Lung (tissue), 12 donors: Measurements from ENCODE around the gene ID1. TPM values are rescaled to one million over a fixed set of nuclear protein-coding genes. Genes with fewer than 3 reads are reported as not detected.

Experiments
- ATAC-seq: fragments of 200-7000 bp; cut with Tn5 transposase; one replicate; pipeline ENCODE4 v1.9.1; 2020; ENCODE audit warnings: moderate number of reproducible peaks; ENCODE audit not compliant: insufficient read depth, low FRiP score
- DNase-seq, 3 donors: peaks; one replicate each; pipeline ENCODE4 v3.0.0-alpha.2; 2013 to 2017
- H3K27ac ChIP-seq, 2 donors: one replicate each; pipeline ENCODE4 v1.5.1; 2013; ENCODE audit warnings: mild to moderate bottlenecking in 2 of 2, moderate library complexity in 2 of 2, control low read depth in 1 of 2, inconsistent platforms in 1 of 2, low read depth in 1 of 2, low read length in 1 of 2
- H3K27me3 ChIP-seq, 3 donors: one replicate each; pipeline ENCODE4 v1.5.1; 2013; ENCODE audit warnings: low read length in 2 of 3; ENCODE audit not compliant: control insufficient read depth in 3 of 3, insufficient read depth in 3 of 3
- H3K36me3 ChIP-seq, 4 donors: one replicate each; pipeline ENCODE4 v1.5.1; 2013; ENCODE audit warnings: low read length in 4 of 4, mild to moderate bottlenecking in 1 of 4, moderate library complexity in 1 of 4; ENCODE audit not compliant: control insufficient read depth in 4 of 4, insufficient read depth in 4 of 4
- H3K4me1 ChIP-seq, 5 donors: one replicate each; pipeline ENCODE4 v1.5.1; 2013; ENCODE audit warnings: low read length in 5 of 5, mild to moderate bottlenecking in 2 of 5, moderate library complexity in 1 of 5; ENCODE audit not compliant: control insufficient read depth in 5 of 5, insufficient read depth in 5 of 5
- H3K4me3 ChIP-seq: one replicate; pipeline ENCODE4 v1.5.1; 2013; ENCODE audit warnings: mild to moderate bottlenecking, control low read depth, moderate library complexity
- H3K9ac ChIP-seq, 2 donors: one replicate each; pipeline ENCODE4 v1.5.1; 2013; ENCODE audit warnings: low read length in 2 of 2, control low read depth in 1 of 2; ENCODE audit not compliant: insufficient read depth in 1 of 2
- H3K9me3 ChIP-seq, 4 donors: one replicate each; pipeline ENCODE4 v1.5.1; 2013; ENCODE audit warnings: low read length in 3 of 4, mild to moderate bottlenecking in 1 of 4, moderate library complexity in 1 of 4; ENCODE audit not compliant: control insufficient read depth in 4 of 4, insufficient read depth in 3 of 4
- WGBS, 2 donors: extraction: QIAGEN DNeasy Blood & Tissue Kit; methylation state at CpG; one replicate each; pipeline ENCODE4 v1.1.7; 2013; 5-methylcytosine and 5-hydroxymethylcytosine counted together
- polyA plus RNA-seq, 2 donors: library from polyadenylated mRNA; stranded (reverse); fragments of 200-250 nt; gene quantifications; one replicate each; pipeline ENCODE4 v1.2.1, GENCODE V29; 2013
- total RNA-seq, 2 donors: library from RNA; depleted of rRNA in 1 of 2; stranded (reverse); fragments of >200 nt in 1 of 2; gene quantifications; one replicate each; pipeline ENCODE4 v1.2.1, GENCODE V29; 2014 to 2021
- TF ChIP-seq, protein P1 (sequence below): IDR thresholded peaks from 2 replicates; pipeline ENCODE4 v1.5.1; 2012; ENCODE audit warnings: mild to moderate bottlenecking; ENCODE audit errors: control extremely low read depth, extremely low read depth
- donor health status: control.
- donor health status: control.
- donor health status: Bipolar disorder and iron deficiency.
- donor health status: healthy.
- donor health status: DM: yes; HTN: yes; CAD: no.

ID1 gene
- total and polyA plus RNA-seq, 4 donors: 251 to 824 (median 344) TPM

DNA sequence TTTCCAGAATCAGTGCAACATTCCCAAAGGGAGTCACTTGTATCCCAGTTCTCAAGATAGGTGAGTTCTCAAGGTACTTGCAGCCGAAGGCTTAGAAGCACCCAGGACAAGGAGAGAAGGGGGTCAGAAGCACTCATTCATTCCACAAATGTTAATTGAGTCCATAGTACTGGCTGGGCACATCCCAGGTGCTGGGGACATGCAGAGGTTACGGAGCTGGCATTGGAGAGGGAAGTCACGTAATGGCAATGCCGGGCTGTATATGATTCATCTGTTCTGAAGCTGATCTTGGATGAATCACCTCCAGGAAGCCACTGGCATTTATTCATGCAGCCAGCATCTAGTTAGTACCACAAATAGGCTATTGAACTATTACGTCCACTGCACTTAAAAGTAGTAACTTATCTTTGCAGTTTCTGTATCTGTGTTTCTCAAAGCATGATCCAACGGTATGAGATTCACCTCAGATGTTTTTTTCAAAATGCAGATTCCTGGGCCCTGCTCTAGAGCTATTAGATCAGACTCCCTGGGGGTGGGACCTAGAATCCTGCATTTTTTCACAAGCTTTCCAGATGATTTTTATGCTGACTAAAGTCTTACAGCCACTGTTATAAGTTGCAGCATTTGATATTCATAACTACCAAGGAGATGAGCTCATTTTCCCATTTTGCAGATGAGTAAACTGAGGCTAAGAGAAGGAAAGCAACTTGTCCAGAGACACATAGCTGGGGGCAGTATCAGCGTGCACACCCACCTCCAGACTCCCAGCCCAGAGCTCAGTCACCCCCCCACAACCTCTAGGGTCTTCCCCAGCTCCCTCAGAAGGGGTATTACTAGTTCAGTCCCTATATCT is 44.1 kb upstream of the ID1 start:
- Histone ChIP-seq H3K4me3 (no peak overlapping the region), H3K9me3 (no peaks in the 10 kb centered on the region), H3K4me1 (no peaks in the 10 kb centered on the region), H3K27me3 (no peaks in the 10 kb centered on the region), H3K27ac (peak overlapping the region; percentile 55 to 68), H3K36me3 (peaks cover 11 to 49% (median 35%) of the 10 kb centered on the region in 4 donors), H3K9ac (no peak overlapping the region)
- WGBS, 2 donors: 62 to 74% methylated on average over 7 of the region's 7 CpGs
- DNase-seq (no peak), ATAC-seq (peak; percentile 67)
- TF ChIP-seq, protein P1, sequence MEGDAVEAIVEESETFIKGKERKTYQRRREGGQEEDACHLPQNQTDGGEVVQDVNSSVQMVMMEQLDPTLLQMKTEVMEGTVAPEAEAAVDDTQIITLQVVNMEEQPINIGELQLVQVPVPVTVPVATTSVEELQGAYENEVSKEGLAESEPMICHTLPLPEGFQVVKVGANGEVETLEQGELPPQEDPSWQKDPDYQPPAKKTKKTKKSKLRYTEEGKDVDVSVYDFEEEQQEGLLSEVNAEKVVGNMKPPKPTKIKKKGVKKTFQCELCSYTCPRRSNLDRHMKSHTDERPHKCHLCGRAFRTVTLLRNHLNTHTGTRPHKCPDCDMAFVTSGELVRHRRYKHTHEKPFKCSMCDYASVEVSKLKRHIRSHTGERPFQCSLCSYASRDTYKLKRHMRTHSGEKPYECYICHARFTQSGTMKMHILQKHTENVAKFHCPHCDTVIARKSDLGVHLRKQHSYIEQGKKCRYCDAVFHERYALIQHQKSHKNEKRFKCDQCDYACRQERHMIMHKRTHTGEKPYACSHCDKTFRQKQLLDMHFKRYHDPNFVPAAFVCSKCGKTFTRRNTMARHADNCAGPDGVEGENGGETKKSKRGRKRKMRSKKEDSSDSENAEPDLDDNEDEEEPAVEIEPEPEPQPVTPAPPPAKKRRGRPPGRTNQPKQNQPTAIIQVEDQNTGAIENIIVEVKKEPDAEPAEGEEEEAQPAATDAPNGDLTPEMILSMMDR: no peak

DNA sequence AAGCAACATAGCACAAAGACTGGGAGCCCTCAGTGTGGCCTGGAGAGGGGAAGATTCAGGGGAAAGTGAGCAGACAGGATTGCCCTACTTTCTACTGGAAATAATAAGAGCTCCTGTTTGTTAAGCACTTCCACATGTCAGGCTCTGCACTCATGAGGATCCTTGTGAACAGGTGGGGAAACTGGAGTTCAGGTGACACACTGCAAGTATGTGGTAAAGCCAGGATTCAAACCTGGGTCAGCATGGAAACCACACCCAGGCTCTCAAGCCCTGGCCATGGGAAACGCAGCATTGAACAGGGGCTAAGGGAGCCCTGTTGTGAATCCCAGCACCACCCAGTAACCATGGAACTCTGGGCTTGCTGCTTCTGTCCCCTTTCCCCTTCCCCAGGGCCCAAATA is 42.8 kb upstream of the ID1 start:
- no peaks in the 10 kb centered on the region for H3K4me1 ChIP-seq
- TF ChIP-seq, protein P1: no peak
- ATAC-seq (no peak), DNase-seq (no peak)
- no peak overlapping the region for H3K9ac ChIP-seq
- H3K9me3 ChIP-seq: no peaks in the 10 kb centered on the region
- 60 to 69% methylated on average over 1 of the region's 1 CpG for WGBS, 2 donors
- H3K27ac ChIP-seq: peak overlapping the region in 1 of 2 donors; percentile 32
- H3K27me3 ChIP-seq: no peaks in the 10 kb centered on the region
- no peak overlapping the region for H3K4me3 ChIP-seq
- H3K36me3 ChIP-seq: peaks cover 11 to 45% (median 41%) of the 10 kb centered on the region in 4 donors

DNA sequence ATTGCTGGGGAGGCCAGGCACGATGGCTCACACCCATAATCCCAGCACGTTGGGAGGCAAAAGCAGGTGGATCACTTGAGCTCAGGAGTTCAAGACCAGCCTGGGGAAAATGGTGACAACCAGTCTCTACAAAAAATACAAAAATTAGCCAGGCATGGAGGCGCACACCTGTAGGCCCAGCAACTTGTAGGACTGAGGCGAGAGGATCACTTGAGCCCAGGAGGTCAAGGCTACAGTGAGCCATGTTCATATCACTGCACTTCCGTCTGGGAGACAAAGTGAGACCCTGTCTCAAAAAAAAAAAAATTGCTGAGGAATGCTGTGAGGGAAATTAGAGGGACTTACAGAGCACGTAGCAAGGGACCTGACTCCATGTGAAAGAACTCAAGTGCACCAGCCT is 40.8 kb upstream of the ID1 start:
- TF ChIP-seq, protein P1: no peak
- no peak overlapping the region for H3K9ac ChIP-seq
- H3K4me3 ChIP-seq: no peak overlapping the region
- H3K27ac ChIP-seq: no peak overlapping the region
- WGBS, 2 donors: 92 to 93% methylated on average over 6 of the region's 6 CpGs
- H3K9me3 ChIP-seq: no peaks in the 10 kb centered on the region
- H3K36me3 ChIP-seq: peaks cover 11 to 51% (median 41%) of the 10 kb centered on the region in 4 donors
- ATAC-seq (no peak), DNase-seq (no peak)
- H3K4me1 ChIP-seq: peaks cover 0 to 11% (median 2%) of the 10 kb centered on the region in 5 donors
- H3K27me3 ChIP-seq: no peaks in the 10 kb centered on the region
